K562 (cell line): Measurements from ENCODE around the gene DMD. TPM values are rescaled to one million over a fixed set of nuclear protein-coding genes. Genes with fewer than 3 reads are reported as not detected.

ENCODE experiments used
- ATAC-seq: fragments of 200-7000 bp; cut with Tn5 transposase; 3 replicates; pipeline ENCODE4 v1.9.1; 2020; ENCODE audit warnings: moderate library complexity
- BruUV-seq: library from RNA; stranded (reverse); fragments of 400-500 nt; replicated peaks from 2 replicates; lab custom pipeline; 2021; lab: Mats Ljungman, UMichigan
- CTCF ChIA-PET: fragments of 300-600 bp; formaldehyde crosslinking; extraction: SDS; loops from one replicate; lab custom pipeline; 2021; ENCODE audit warnings: low intra/inter-chr PET ratio; lab: Yijun Ruan, JAX
- POLR2A ChIA-PET: fragments of 300-600, 350-650 bp; sonication (Branson Sonifier 250); formaldehyde crosslinking; extraction: SDS; loops from one replicate; lab custom pipeline; 2021; ENCODE audit warnings: antibody characterized with exemption, inconsistent platforms; lab: Yijun Ruan, JAX
- DNase-seq, 4 experiments: peaks; one replicate each; pipeline versions ENCODE4 v3.0.0 to v3.0.0-alpha.2; 2011 to 2018; ENCODE audit warnings: low spot score in 3 of 4, mixed read lengths in 3 of 4; ENCODE audit errors: extremely low read depth in 1 of 4
- FAIRE-seq: peaks from 2 replicates; lab custom pipeline; 2011; peaks lifted over from hg19 to GRCh38; lab: Jason Lieb, UNC
- H2AFZ ChIP-seq: 2 replicates; pipeline ENCODE4 v1.6.0; 2011; ENCODE audit warnings: low read depth, low read length, control low read depth, inconsistent platforms
- H3K27ac ChIP-seq: fragments of 200-600 bp; 3 replicates; pipeline ENCODE4 v1.8.0; 2011; ENCODE audit warnings: low read depth, mild to moderate bottlenecking, control low read depth, inconsistent platforms, low read length, moderate library complexity, mixed read lengths; ENCODE audit errors: extremely low read depth
- H3K27me3 ChIP-seq, 2 experiments: fragments of 300-600 bp in 1 of 2; 2 replicates in 1 of 2; 3 replicates in 1 of 2; pipeline versions ENCODE4 v1.6.0 to v1.8.0; 2011; ENCODE audit warnings: inconsistent platforms in 2 of 2, low read length in 2 of 2, mild to moderate bottlenecking in 1 of 2, mixed read lengths in 1 of 2, moderate library complexity in 1 of 2; ENCODE audit not compliant: control insufficient read depth in 2 of 2, insufficient read depth in 2 of 2
- H3K36me3 ChIP-seq: fragments of 300-600 bp; 3 replicates; pipeline ENCODE4 v1.8.0; 2011; ENCODE audit warnings: mild to moderate bottlenecking, low read length, inconsistent platforms; ENCODE audit not compliant: control insufficient read depth, insufficient read depth
- H3K4me1 ChIP-seq, 2 experiments: fragments of 200-600 bp in 1 of 2; replicated peaks in 1 of 2; 2 replicates in 1 of 2; 3 replicates in 1 of 2; pipeline versions ENCODE4 v1.5.1 to v1.8.0; 2011; ENCODE audit warnings: inconsistent platforms in 2 of 2, low read length in 2 of 2, mild to moderate bottlenecking in 1 of 2, mixed read lengths in 1 of 2, moderate library complexity in 1 of 2; ENCODE audit not compliant: control insufficient read depth in 2 of 2, insufficient read depth in 2 of 2
- H3K4me2 ChIP-seq: 2 replicates; pipeline ENCODE4 v1.6.1; 2011; ENCODE audit warnings: low read length, control low read depth, inconsistent platforms, mixed read lengths; ENCODE audit not compliant: insufficient read depth
- H3K4me3 ChIP-seq: fragments of 200-600 bp; sonication (generic), shearing (Covaris generic); 2 replicates; pipeline ENCODE4 v1.5.1; 2016; ENCODE audit warnings: control low read depth, inconsistent platforms
- H3K79me2 ChIP-seq: fragments of 200-600 bp; 3 replicates; pipeline ENCODE4 v1.8.0; 2011; ENCODE audit warnings: low read length, inconsistent platforms; ENCODE audit not compliant: control insufficient read depth, insufficient read depth
- H3K9ac ChIP-seq, 2 experiments: 2 replicates each; pipeline versions ENCODE4 v1.6.0 to v1.6.1; 2011; ENCODE audit warnings: low read depth in 2 of 2, low read length in 2 of 2, control low read depth in 1 of 2, inconsistent platforms in 1 of 2, mild to moderate bottlenecking in 1 of 2, mixed read lengths in 1 of 2; ENCODE audit not compliant: insufficient read depth in 1 of 2
- H3K9me1 ChIP-seq: one replicate; pipeline ENCODE4 v1.6.0; 2011; ENCODE audit warnings: inconsistent platforms, mild to moderate bottlenecking, low read length, moderate library complexity; ENCODE audit not compliant: control insufficient read depth, insufficient read depth
- H3K9me3 ChIP-seq: replicated peaks from 2 replicates; pipeline ENCODE4 v1.5.1; 2011; ENCODE audit warnings: low read depth, low read length, inconsistent platforms; ENCODE audit not compliant: control insufficient read depth, insufficient read depth
- H4K20me1 ChIP-seq: replicated peaks from 2 replicates; pipeline ENCODE4 v1.6.1; 2011; ENCODE audit warnings: low read length, inconsistent platforms, mixed read lengths; ENCODE audit not compliant: control insufficient read depth, insufficient read depth
- BACH1 ChIP-seq: fragments of 200-800 bp; sonication (Bioruptor generic); IDR thresholded peaks from 2 replicates; pipeline ENCODE4 v1.6.1; 2016; ENCODE audit warnings: missing genetic modification characterization, missing compliant biosample characterization
- EGR1 ChIP-seq: fragments of 450-650 bp; conservative IDR thresholded peaks from 2 replicates; pipeline ENCODE4 v1.6.1; 2017; ENCODE audit warnings: mild to moderate bottlenecking
- FOXA1 ChIP-seq: fragments of 450-650 bp; IDR thresholded peaks from 2 replicates; pipeline ENCODE4 v1.6.1; 2016; ENCODE audit warnings: mild to moderate bottlenecking, borderline replicate concordance
- FOXM1 ChIP-seq, 2 experiments: fragments of 450-650 bp in 1 of 2; sonication (generic) in 1 of 2; formaldehyde crosslinking in 1 of 2; IDR thresholded peaks; 2 replicates each; pipeline versions ENCODE4 v1.6.1 to v1.9.0; 2017 to 2022; ENCODE audit warnings: low read depth in 2 of 2, mild to moderate bottlenecking in 2 of 2, missing genetic modification reagents in 1 of 2, moderate library complexity in 1 of 2
- GTF2F1 ChIP-seq: IDR thresholded peaks from 2 replicates; pipeline ENCODE4 v1.6.1; 2011; ENCODE audit warnings: low read depth, low read length, improper control_type of control experiment
- NCOA1 ChIP-seq: fragments of 450-650 bp; IDR thresholded peaks from 2 replicates; pipeline ENCODE4 v1.6.1; 2016; ENCODE audit warnings: low read depth
- RBM34 ChIP-seq: fragments of 200-400 bp; formaldehyde crosslinking; IDR thresholded peaks from 2 replicates; pipeline ENCODE4 v1.6.1; 2018; ENCODE audit warnings: low read length, borderline replicate concordance; ENCODE audit not compliant: insufficient read depth
- SAFB ChIP-seq: fragments of 200-400 bp; formaldehyde crosslinking; IDR thresholded peaks from 2 replicates; pipeline ENCODE4 v1.6.1; 2017; ENCODE audit warnings: low read depth, low read length, borderline replicate concordance
- TBL1XR1 ChIP-seq, 2 experiments: IDR thresholded peaks; 2 replicates each; pipeline ENCODE4 v1.6.1; 2012; ENCODE audit warnings: improper control_type of control experiment in 2 of 2, low read length in 2 of 2, mild to moderate bottlenecking in 1 of 2
- ZBTB1 ChIP-seq: sonication (generic); formaldehyde crosslinking; IDR thresholded peaks from 2 replicates; pipeline ENCODE4 v1.8.1; 2023; ENCODE audit warnings: missing genetic modification reagents, low read depth, mild to moderate bottlenecking, borderline replicate concordance
- ZKSCAN8 ChIP-seq: fragments of 200-800 bp; sonication (Bioruptor generic); IDR thresholded peaks from 2 replicates; pipeline ENCODE4 v1.6.1; 2016; ENCODE audit warnings: missing genetic modification characterization, missing compliant biosample characterization
- ZNF143 ChIP-seq: sonication (generic); formaldehyde crosslinking; IDR thresholded peaks from 2 replicates; pipeline ENCODE4 v1.9.0; 2022; ENCODE audit warnings: mild to moderate bottlenecking, missing genetic modification reagents
- ZNF23 ChIP-seq: fragments of 250-450 bp; sonication (Bioruptor Pico); IDR thresholded peaks from 2 replicates; pipeline ENCODE4 v1.4.0; 2020; ENCODE audit warnings: mild to moderate bottlenecking
- ZNF232 ChIP-seq: sonication (generic); formaldehyde crosslinking; IDR thresholded peaks from 2 replicates; pipeline ENCODE4 v1.8.0; 2022; ENCODE audit warnings: mild to moderate bottlenecking, missing genetic modification reagents
- ZNF75A ChIP-seq: fragments of 450-650 bp; formaldehyde crosslinking; IDR thresholded peaks from 2 replicates; pipeline ENCODE4 v1.4.0; 2020; ENCODE audit warnings: mild to moderate bottlenecking
- WGBS: fragments of 100-300 bp; shearing (Covaris generic); methylation state at CpG from one replicate; pipeline ENCODE4 v1.1.6; 2016; ENCODE audit warnings: low coverage, mixed read lengths; ENCODE audit not compliant: insufficient coverage; ENCODE audit errors: missing lambda C conversion rate; 5-methylcytosine and 5-hydroxymethylcytosine counted together
- in situ Hi-C: fragments of 300-500 bp; cut with MboI; formaldehyde crosslinking; loops from 4 replicates; pipeline ENCODE4 v1.15.0; 2018; ENCODE audit warnings: inconsistent platforms, mixed read lengths
- intact Hi-C: fragments of 100-400 bp; cut with micrococcal nuclease; formaldehyde crosslinking; loops from 2 replicates; pipeline ENCODE4 v1.14.2; 2022
- polyA plus RNA-seq, 8 experiments: library from polyadenylated mRNA; depleted of rRNA in 4 of 8; stranded (reverse) in 5 of 8; unstranded in 3 of 8; fragments of >200 nt; fragmentation: Nextera tagmentation in 2 of 8; fragmentation: Illumina TruSeq in 1 of 8; extraction: Ambion mirVana in 2 of 8; extraction: Trizol in 1 of 8; gene quantifications; 2 replicates each; pipeline versions ENCODE4 v1.2.1 to v1.2.3, GENCODE V29; 2011 to 2014; ENCODE audit warnings: inconsistent platforms in 1 of 8, missing spikeins in 1 of 8
- total RNA-seq, 7 experiments: library from RNA; depleted of rRNA in 6 of 7; stranded (reverse); fragments of >200 nt in 6 of 7; fragmentation: Illumina TruSeq in 2 of 7; extraction: Trizol in 2 of 7; gene quantifications; 2 replicates each; pipeline versions ENCODE4 v1.2.1 to v1.2.3, GENCODE V29; 2011 to 2021; ENCODE audit warnings: low replicate concordance in 1 of 7
- TF ChIP-seq, protein P1 (sequence below): fragments of 450-650 bp; IDR thresholded peaks from 2 replicates; pipeline ENCODE4 v1.6.1; 2016; ENCODE audit warnings: mild to moderate bottlenecking

DMD gene
- total and polyA plus RNA-seq, 9 of the 15 experiments (the other 6 are each of a cell fraction or from before 2014, with no cell fraction given) = 3.8 to 20.4 (median 11.4) TPM

DNA sequence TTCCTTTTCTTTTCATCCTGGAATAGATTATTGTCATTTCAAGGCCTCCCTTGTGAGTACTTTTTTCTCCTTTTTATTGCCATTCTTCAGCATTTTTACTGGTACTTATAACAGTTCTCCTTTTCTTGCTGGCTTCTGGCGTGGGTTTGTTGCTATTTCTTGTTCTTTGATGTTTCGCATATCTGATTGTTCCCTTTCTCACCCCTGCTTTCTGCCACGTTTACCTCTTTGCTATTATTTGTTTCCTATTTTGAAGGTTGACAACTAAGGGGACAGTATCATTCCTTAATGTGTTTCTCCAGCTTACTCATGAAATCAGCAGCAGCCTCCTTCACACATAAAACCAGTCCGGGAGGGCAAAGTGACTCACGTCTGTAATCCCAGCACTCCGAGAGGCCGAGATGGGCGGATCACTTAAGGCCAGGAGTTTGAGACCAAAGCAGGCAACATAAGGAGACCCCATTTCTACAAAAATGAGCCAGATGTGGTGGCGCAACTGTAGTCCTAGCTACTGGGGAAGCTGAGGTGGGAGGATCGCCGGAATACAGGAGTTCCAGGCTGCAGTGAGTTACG is 72.6 kb downstream of the DMD start:
- ATAC-seq (no peak), DNase-seq (no peak), FAIRE-seq (no peak)
- Histone ChIP-seq H3K9me3 (no peaks in the 10 kb centered on the region), H4K20me1 (no peaks in the 10 kb centered on the region), H3K27ac (no peak overlapping the region), H3K9me1 (no peaks in the 10 kb centered on the region), H3K79me2 (no peaks in the 10 kb centered on the region), H3K27me3 (no peaks in the 10 kb centered on the region), H3K9ac (no peak overlapping the region), H3K4me3 (no peak overlapping the region), H3K4me2 (no peak overlapping the region), H2AFZ (no peak overlapping the region), H3K4me1 (no peaks in the 10 kb centered on the region), H3K36me3 (no peaks in the 10 kb centered on the region)
- intact Hi-C loops (no loop called here), in situ Hi-C loops (no loop called here)
- TF ChIP-seq EGR1 (no peak), ZNF232 (CRISPR knock-in tag) (no peak), TBL1XR1 (IDR thresholded peaks at IDR 0.05; ENCODE audit: low read length in 2 of 2) (no peak), ZKSCAN8 (CRISPR knock-in tag) (no peak)
- ChIA-PET POLR2A (no interaction called here), CTCF (no interaction called here)
- BruUV-seq = no TSS peak
- WGBS = 3% methylated on average over 12 of the region's 12 CpGs

DNA sequence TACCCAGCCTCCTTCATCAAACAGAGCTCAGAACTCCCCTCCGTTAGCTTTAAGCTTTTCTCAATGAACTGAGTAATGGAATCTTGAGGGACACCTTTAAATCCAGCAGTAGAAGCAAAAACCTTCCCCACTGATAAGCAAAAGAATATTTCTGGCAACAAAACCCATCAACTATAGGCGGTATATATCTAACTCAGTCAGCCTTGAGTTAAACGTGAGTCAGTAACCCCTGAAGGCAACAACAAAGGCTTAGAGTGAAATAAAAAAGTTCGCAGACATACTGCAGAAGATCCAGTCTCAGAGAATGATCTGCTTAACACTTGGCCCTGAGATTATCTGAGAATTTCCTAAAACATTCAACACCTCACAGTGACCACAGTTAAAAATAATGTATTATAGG is 77.2 kb downstream of the DMD start:
- Histone ChIP-seq H4K20me1 (no peaks in the 10 kb centered on the region), H3K79me2 (no peaks in the 10 kb centered on the region), H3K27me3 (no peaks in the 10 kb centered on the region), H3K4me2 (no peak overlapping the region), H2AFZ (no peak overlapping the region), H3K4me1 (no peaks in the 10 kb centered on the region), H3K36me3 (no peaks in the 10 kb centered on the region), H3K4me3 (no peak overlapping the region), H3K27ac (no peak overlapping the region), H3K9me3 (no peaks in the 10 kb centered on the region), H3K9me1 (no peaks in the 10 kb centered on the region), H3K9ac (no peak overlapping the region)
- WGBS = 0% methylated on average over 4 of the region's 4 CpGs
- intact Hi-C loops (no loop called here), in situ Hi-C loops (no loop called here)
- FAIRE-seq (no peak), DNase-seq (no peak), ATAC-seq (no peak)
- BruUV-seq = no TSS peak
- POLR2A ChIA-PET = no interaction called here
- CTCF ChIA-PET = no interaction called here
- no peak for TF ChIP-seq ZNF143 (CRISPR knock-in tag)
- TF ChIP-seq ZNF75A (CRISPR knock-in tag) = no peak
- no peak for TF ChIP-seq ZBTB1
- TF ChIP-seq, protein P1, sequence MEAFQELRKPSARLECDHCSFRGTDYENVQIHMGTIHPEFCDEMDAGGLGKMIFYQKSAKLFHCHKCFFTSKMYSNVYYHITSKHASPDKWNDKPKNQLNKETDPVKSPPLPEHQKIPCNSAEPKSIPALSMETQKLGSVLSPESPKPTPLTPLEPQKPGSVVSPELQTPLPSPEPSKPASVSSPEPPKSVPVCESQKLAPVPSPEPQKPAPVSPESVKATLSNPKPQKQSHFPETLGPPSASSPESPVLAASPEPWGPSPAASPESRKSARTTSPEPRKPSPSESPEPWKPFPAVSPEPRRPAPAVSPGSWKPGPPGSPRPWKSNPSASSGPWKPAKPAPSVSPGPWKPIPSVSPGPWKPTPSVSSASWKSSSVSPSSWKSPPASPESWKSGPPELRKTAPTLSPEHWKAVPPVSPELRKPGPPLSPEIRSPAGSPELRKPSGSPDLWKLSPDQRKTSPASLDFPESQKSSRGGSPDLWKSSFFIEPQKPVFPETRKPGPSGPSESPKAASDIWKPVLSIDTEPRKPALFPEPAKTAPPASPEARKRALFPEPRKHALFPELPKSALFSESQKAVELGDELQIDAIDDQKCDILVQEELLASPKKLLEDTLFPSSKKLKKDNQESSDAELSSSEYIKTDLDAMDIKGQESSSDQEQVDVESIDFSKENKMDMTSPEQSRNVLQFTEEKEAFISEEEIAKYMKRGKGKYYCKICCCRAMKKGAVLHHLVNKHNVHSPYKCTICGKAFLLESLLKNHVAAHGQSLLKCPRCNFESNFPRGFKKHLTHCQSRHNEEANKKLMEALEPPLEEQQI = no peak
- no peak for TF ChIP-seq BACH1 (tag)
- no peak for TF ChIP-seq RBM34
- TF ChIP-seq FOXA1 = no peak
- TF ChIP-seq ZNF23 (CRISPR knock-in tag) = no peak
- TF ChIP-seq NCOA1 = no peak
- no peak for TF ChIP-seq GTF2F1
- no peak for TF ChIP-seq SAFB
- TF ChIP-seq FOXM1 (IDR thresholded peaks at IDR 0.05; ENCODE audit: low read depth) = no peak
- TF ChIP-seq FOXM1 (CRISPR knock-in tag; IDR thresholded peaks at IDR 0.05; ENCODE audit: low read depth) = no peak
